Muscle of leg (tissue), 11 donors: ENCODE results near the gene MATCAP1. TPM values are rescaled to one million over a fixed set of nuclear protein-coding genes. Genes with fewer than 3 reads are reported as not detected.
A peak's percentile ranks its signal among the peaks of the same experiment; 100 is the strongest.

Experiments
- DNase-seq: peaks from one replicate; pipeline ENCODE4 v3.0.0; 2013
- H3K27ac ChIP-seq: one replicate; pipeline ENCODE4 v1.5.1; 2013; ENCODE audit warnings: mild to moderate bottlenecking, low read length, control low read depth
- H3K27me3 ChIP-seq: one replicate; pipeline ENCODE4 v1.6.1; 2013; ENCODE audit warnings: low read length; ENCODE audit not compliant: control insufficient read depth, insufficient read depth
- H3K36me3 ChIP-seq: one replicate; pipeline ENCODE4 v1.6.1; 2013; ENCODE audit warnings: low read length; ENCODE audit not compliant: control insufficient read depth, insufficient read depth
- H3K4me1 ChIP-seq: one replicate; pipeline ENCODE4 v1.6.1; 2013; ENCODE audit warnings: low read length; ENCODE audit not compliant: control insufficient read depth, insufficient read depth
- H3K4me3 ChIP-seq: one replicate; pipeline ENCODE4 v1.5.1; 2013; ENCODE audit warnings: low read length, control low read depth
- H3K9me3 ChIP-seq: replicated peaks from 2 replicates; pipeline ENCODE4 v1.6.1; 2013; ENCODE audit warnings: low read depth, low read length; ENCODE audit not compliant: control insufficient read depth
- WGBS: methylation state at CpG from one replicate; pipeline ENCODE4 v1.1.5; 2013; ENCODE audit warnings: missing lambda C conversion rate; ENCODE audit not compliant: insufficient coverage; 5-methylcytosine and 5-hydroxymethylcytosine counted together
- polyA plus RNA-seq, 8 donors: library from polyadenylated mRNA; unstranded; fragments of 120-200 nt; gene quantifications; one replicate each; pipeline versions ENCODE4 v1.2.1 to v1.2.3, GENCODE V29; 2013; ENCODE audit warnings: inconsistent platforms in 1 of 8, low replicate concordance in 1 of 8; ENCODE audit not compliant: insufficient read length in 8 of 8, insufficient read depth in 1 of 8
- total RNA-seq: library from RNA; stranded (reverse); fragments of 120-200 nt; gene quantifications from one replicate; pipeline ENCODE4 v1.2.4, GENCODE V29; 2013

The MATCAP1 gene
- total and polyA plus RNA-seq, 9 donors: 8.6 to 25.9 (median 20.7) TPM

GRCh38 chr16:67226295-67226803 lies 42.6 kb upstream of the MATCAP1 start:
- Histone ChIP-seq H3K27ac (peak overlapping the region; percentile 86), H3K9me3 (no peaks in the 10 kb centered on the region), H3K27me3 (no peaks in the 10 kb centered on the region), H3K36me3 (peaks cover 35% of the 10 kb centered on the region), H3K4me3 (peak overlapping the region; percentile 78), H3K4me1 (peaks cover 23% of the 10 kb centered on the region)
- 7% methylated on average over 11 of the region's 12 CpGs for WGBS
- DNase-seq: no peak

GRCh38 chr16:67223992-67224391 lies 40.2 kb upstream of the MATCAP1 start:
- H3K27me3 ChIP-seq: no peaks in the 10 kb centered on the region
- no peak overlapping the region for H3K27ac ChIP-seq
- H3K36me3 ChIP-seq: peaks cover 12% of the 10 kb centered on the region
- WGBS: 79% methylated on average over 2 of the region's 3 CpGs
- H3K4me1 ChIP-seq: peaks cover 23% of the 10 kb centered on the region
- no peaks in the 10 kb centered on the region for H3K9me3 ChIP-seq
- DNase-seq: no peak
- H3K4me3 ChIP-seq: no peak overlapping the region

- peak; percentile 42 for DNase-seq
- H3K27ac ChIP-seq: no peak overlapping the region
Observed at GRCh38 chr16:67216612-67217490, 33.1 kb upstream of the MATCAP1 start.

GRCh38 chr16:67215706-67216105 lies 31.9 kb upstream of the MATCAP1 start:
- Histone ChIP-seq H3K27ac (no peak overlapping the region), H3K4me1 (peaks cover 7% of the 10 kb centered on the region), H3K27me3 (no peaks in the 10 kb centered on the region), H3K36me3 (peaks cover 11% of the 10 kb centered on the region), H3K4me3 (no peak overlapping the region), H3K9me3 (no peaks in the 10 kb centered on the region)
- no peak for DNase-seq
- 64% methylated on average over 5 of the region's 5 CpGs for WGBS

More at GRCh38 chr16:67216612-67217490, 33.1 kb upstream of the MATCAP1 start:
- Histone ChIP-seq H3K36me3 (peaks cover 6% of the 10 kb centered on the region), H3K4me3 (no peak overlapping the region), H3K27me3 (no peaks in the 10 kb centered on the region), H3K9me3 (no peaks in the 10 kb centered on the region), H3K4me1 (peaks cover 7% of the 10 kb centered on the region)
- WGBS: 72% methylated on average over 15 of the region's 18 CpGs

- Histone ChIP-seq H3K36me3 (peaks cover 18% of the 10 kb centered on the region), H3K9me3 (no peaks in the 10 kb centered on the region), H3K27me3 (no peaks in the 10 kb centered on the region), H3K4me1 (peaks cover 17% of the 10 kb centered on the region), H3K4me3 (no peak overlapping the region), H3K27ac (no peak overlapping the region)
- WGBS: 72% methylated on average over 4 of the region's 8 CpGs
- no peak for DNase-seq
Observed at GRCh38 chr16:67213197-67214019, 29.6 kb upstream of the MATCAP1 start.

GRCh38 chr16:67212766-67213165 lies 29.0 kb upstream of the MATCAP1 start:
- Histone ChIP-seq H3K4me3 (no peak overlapping the region), H3K27me3 (no peaks in the 10 kb centered on the region), H3K9me3 (no peaks in the 10 kb centered on the region), H3K4me1 (peaks cover 17% of the 10 kb centered on the region), H3K27ac (no peak overlapping the region), H3K36me3 (peaks cover 18% of the 10 kb centered on the region)
- no peak for DNase-seq

- WGBS: 67% methylated on average over 7 of the region's 7 CpGs
- DNase-seq: no peak
- Histone ChIP-seq H3K27me3 (no peaks in the 10 kb centered on the region), H3K4me1 (peaks cover 14% of the 10 kb centered on the region), H3K4me3 (no peak overlapping the region), H3K27ac (no peak overlapping the region), H3K9me3 (no peaks in the 10 kb centered on the region), H3K36me3 (peaks cover 15% of the 10 kb centered on the region)
Observed at GRCh38 chr16:67211674-67212073, 27.9 kb upstream of the MATCAP1 start.

GRCh38 chr16:67210069-67210937 lies 26.5 kb upstream of the MATCAP1 start:
- Histone ChIP-seq H3K36me3 (peaks cover 19% of the 10 kb centered on the region), H3K27ac (no peak overlapping the region), H3K4me1 (peaks cover 11% of the 10 kb centered on the region), H3K9me3 (no peaks in the 10 kb centered on the region), H3K4me3 (no peak overlapping the region), H3K27me3 (no peaks in the 10 kb centered on the region)
- DNase-seq: no peak
- WGBS: 75% methylated on average over 25 of the region's 25 CpGs

GRCh38 chr16:67209565-67209964 lies 25.8 kb upstream of the MATCAP1 start:
- no peaks in the 10 kb centered on the region for H3K9me3 ChIP-seq
- 67% methylated on average over 1 of the region's 8 CpGs for WGBS
- no peaks in the 10 kb centered on the region for H3K27me3 ChIP-seq
- no peak overlapping the region for H3K27ac ChIP-seq
- peaks cover 11% of the 10 kb centered on the region for H3K4me1 ChIP-seq
- no peak overlapping the region for H3K4me3 ChIP-seq
- H3K36me3 ChIP-seq: peaks cover 19% of the 10 kb centered on the region
- DNase-seq: no peak
